Pons (tissue), 1 donor: ENCODE data around the gene IQCN.

ENCODE experiments used
- DNase-seq: peaks from one replicate; pipeline ENCODE4 v3.0.0-alpha.2; 2016; ENCODE audit warnings: low spot score

IQCN gene

DNA sequence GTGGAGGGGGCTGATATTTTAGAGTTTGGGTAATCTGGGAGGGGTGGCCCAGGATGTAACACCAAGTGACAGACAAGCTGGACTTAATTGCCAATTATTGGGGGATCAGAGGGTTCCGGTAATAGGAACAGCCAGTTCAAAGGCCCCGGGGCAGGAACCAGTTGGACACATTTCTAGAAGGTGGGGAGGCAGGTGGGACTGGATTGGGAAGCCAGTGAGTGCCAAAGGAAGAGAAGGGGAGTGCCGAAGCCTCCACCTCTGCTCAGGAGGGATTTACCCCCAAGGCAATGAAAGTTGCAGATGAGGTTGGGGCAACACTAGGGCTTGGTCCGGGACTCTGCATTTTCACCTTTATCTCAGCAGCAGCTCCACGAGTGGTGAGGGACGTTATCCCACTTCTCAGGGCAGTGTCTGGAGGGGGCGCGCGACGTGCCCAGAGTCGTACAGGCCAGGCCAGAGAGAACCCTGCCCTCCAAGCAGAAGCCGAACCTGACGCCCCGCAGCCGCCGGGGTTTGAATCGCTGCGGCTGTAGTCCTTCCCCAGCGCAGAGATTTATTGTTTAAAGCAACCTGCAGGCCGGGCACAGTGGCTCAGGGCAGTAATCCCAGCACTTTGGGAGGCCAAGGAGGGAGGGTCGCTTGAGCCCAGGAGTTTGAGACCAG lies 12.9 kb upstream of the IQCN start:
- DNase-seq, result no peak

DNA sequence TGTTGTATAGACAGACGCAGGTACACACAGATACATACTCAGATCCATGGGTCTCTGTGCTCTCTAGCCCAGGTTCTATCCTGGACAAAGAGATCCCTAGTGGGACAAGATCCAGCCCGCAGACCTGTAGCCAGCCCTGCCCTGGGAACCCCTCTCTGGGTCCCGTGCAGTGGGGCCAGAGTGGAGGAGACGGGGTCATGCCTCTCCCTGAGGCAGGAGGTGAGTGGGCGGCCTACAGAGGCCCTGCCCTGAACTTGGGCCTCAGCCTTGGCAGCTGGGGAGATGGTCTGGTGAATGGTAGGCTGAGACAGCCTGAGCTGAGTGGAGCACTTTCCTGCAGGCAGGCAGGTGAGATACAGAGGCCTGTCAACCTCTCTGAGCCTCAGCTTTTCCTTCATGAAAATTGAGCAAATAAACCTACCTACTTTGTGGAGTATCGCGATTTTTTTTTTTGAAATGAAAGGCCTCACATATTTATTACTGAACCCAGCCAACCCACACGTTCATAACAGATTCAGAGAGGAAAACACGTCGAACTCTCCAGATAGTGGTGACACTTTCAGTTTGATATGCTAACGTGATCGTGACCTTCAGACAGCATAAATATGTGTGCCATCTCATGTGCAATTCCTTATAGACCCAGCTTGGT lies 10.6 kb upstream of the IQCN start:
- no peak for DNase-seq

DNA sequence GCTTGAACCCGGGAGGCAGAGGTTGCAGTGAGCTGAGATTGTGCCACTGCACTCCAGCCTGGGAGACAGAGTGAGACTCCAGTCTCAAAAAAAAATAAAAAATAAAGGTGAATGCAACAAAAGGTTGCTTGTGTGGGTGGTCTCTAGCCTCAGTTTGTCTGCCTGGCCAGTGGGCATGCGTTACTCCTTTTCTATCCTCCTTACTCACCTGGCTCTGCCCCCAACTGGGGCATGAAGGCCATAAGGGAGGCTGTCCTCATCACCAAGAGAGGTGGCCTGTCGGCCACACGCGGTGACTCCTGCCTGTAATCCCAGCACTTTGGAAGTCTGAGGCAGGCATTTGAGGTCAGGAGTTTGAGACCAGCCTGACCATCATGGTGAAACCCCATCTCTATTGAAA lies 9.1 kb upstream of the IQCN start:
- no peak for DNase-seq

DNA sequence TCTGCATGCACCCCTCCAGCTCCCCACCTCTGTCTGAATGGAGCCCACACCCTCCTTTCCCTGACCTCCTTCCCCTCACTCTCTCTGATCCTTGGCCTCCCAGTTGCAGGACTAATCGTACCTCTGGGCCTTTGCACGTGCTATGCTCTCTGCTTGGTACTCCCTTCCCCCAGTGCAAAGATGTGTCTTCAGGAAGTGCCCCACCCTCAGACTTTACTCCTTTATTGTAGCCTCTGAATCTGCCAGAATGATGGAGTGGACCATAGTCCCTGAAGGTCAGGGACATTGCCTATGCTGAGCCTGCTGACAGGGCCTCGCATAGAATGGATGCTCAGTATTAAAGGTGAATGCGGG lies 8.5 kb upstream of the IQCN start:
- DNase-seq, result peak; percentile 26

DNA sequence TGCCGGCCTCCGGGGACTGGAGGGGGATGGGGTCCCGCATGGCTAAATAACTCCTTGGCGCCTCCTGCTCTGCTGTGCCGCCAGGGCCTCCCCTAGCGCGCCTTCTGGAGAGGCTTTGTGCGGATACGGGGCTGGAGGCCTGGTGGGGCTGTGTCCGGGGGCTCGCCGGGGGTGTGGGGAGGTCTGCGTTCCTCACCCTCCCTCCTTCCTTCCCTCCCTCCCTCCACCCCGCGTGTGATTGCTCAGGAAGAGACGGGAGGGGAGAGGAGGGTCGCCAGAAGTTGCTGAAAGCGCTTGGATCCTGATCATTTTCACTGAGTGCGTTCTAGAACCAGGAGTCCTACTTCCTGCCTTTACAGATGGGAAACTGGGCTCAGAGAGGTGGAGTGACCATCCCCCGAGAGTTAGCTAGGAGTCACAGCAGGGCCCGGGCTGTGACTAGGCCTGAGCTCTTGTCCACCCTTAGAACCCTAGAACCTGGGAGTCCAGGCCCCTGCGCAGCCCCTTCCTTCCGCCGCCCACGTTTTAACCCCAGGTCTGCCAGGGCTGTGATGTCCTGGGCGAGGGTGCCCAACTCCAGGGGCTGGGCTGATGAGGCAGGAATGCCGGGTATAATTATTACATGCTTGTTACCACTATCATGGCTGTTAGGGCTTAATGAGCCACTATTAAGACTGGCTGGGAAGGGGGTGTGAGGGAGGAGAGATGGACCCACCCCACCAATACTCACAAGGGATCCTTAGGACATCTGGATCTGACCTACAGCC lies 8.0 kb upstream of the IQCN start:
- DNase-seq, result peak; percentile 76

DNA sequence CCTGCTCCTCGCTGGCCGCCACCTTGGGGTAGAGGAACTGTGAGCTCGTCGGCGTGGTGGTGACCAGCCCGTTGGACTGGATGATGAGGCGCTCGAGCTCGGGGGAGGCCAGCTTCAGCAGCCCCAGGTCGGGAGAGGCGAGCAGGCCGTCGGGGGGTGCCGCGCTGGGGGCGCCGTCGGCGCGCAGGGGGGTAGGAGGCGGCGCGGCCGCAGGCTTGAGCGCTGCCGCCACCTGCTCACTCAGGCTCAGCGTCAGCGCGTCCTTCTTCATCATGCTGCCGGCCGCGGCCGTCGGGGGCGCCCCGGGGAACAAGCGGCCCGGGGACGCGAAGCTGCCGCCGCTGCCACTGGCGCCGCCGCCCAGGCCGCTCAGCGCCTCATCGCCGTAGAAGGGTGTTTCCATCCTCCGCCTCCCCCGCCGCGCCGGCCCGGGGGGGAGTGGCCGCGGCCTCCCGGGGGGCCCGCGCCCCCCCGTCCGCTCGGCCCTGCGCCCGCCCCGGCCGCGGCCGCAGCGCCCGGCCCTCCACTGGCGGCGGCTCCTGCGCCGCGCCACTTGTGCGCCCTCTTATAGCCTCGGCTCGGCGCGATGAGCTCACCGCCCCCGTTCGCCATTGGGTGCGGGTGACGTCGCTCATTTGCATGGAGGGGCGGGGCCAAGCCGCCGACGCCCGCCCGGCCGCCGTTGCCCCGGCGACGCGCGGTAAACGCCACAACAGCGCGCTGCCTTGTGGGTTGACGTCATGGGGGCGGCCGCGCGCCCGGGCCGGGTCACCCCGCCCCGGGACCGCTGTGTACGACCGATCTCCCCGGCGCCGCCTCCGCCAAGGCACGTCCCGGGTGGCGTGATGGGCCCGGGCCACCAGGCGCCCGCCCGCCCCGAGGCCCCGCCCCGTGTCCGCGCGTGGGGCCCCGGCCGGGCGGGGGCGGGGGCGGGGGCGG lies 7.1 kb upstream of the IQCN start, which contains the start of gene JUND:
JUND (minus strand) TSS at position 541 of the 939 bp plus-strand sequence; CDS start at position 403, 138 bp downstream.
- peak; percentile 97 for DNase-seq

DNA sequence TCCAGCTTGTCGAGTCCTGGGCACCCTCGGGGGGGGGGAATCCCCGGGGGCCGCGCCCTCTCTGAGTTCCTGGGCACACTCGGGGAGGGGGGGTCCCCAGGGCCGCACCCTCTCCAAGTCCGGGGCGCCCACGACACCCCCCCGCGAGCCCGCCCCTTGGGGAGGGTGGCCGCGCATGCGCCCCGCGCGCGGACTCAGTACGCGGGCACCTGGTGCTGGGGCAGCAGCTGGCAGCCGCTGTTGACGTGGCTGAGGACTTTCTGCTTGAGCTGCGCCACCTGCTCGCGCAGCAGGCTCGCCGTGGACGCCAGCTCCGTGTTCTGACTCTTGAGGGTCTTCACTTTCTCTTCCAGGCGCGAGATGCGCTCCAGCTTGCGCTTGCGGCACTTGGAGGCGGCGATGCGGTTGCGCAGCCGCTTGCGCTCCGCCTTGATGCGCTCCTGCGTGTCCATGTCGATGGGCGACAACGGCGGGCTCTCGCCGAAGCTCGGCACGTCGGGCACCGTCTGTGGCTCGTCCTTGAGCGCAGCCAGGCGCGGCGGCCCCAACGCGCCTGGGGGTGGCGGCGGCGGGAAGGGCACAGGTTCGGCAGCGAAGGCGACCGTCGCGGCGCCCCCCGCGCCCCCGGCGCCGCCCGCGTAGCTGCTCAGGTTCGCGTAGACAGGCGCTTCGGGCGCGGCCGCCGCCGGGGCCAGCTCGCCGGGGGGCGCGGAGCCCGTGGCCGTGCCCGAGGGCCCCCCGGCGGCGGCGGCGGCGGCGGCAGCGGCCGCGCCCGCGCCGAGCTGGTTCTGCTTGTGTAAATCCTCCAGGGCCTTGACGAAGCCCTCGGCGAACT lies 6.2 kb upstream of the IQCN start:
- DNase-seq, result peak; percentile 69

DNA sequence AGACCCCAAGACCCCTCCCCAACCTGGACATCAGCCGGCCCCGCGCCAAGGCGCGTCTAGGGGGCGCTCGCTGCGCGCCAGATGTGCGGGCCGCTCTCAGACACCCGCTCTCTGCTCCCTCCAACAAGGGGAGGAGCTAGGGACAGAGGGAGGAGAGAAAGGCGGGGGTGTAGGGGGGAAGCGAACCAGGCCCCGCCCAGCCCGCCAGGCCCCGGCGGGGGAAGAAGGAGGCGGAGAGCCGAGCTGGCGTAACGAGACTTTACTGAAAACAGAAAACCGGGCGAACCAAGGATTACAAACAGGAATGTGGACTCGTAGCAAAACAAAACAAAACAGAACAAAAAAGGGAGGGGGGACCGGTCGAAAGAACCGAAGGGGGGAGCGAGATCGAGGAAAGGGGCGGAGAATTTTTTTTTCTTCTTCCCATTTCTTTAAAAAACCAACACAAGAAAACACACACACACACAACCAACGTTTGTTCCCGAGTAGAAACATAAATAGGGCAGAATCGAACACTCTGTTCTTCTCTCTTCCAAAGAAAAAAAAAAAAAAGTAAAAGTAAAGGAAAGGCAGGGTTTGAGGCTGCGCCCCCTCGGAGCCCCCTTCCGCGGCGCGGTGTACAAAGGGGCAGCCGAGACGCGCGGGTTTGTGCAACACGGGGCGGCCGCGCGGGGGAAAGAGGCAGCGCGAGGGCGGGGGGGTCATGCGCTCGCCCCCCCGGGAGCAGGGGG lies 5.4 kb upstream of the IQCN start:
- peak; percentile 98 for DNase-seq

DNA sequence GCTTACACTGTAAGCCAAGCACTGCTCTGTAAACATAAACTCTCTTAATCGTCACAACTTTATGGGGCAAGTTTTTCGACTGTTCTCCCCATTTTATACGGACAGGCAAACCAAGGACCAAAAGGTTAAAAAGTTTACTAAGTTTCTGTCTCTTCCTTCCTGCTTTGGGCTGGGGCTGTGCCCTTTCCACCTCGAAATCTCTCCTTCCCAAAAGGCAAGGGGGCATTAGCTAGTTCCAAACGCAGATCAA lies 4.9 kb upstream of the IQCN start:
- no peak for DNase-seq

DNA sequence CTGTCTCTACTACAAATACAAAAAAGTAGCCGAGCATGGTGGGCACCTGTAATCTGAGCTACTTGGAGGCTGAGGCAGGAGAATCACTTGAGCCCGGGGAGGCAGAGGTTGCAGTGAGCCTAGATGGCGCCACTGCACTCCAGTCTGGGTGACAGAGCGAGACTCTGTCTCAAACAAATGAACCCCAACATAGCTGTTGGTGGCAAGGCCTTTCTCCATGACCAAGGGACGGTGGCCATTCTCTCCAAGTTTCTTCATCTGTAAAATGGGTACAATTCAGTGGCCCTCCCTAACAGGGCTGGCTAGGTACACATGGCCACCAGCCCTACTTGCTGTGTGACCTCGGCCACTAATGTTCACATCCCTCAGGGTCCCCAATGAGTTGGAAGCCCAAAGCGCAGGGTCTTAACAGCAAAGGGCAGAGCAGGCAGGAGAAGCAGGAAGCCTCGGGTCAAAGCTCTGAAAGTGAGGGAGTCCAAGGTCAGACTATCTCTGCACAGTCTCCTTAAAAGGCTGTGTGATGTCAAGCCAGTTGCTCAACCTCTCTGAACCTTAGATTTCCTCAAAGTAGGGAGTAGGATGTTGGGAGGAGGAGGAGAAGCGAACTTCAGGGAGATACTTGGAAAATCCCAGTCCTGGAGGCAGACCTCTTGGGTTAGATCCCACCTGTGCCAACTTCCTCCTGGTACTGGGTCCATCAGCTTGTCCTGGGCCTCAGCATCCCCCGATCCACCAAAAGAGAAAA lies 4.4 kb upstream of the IQCN start:
- DNase-seq, result no peak

DNA sequence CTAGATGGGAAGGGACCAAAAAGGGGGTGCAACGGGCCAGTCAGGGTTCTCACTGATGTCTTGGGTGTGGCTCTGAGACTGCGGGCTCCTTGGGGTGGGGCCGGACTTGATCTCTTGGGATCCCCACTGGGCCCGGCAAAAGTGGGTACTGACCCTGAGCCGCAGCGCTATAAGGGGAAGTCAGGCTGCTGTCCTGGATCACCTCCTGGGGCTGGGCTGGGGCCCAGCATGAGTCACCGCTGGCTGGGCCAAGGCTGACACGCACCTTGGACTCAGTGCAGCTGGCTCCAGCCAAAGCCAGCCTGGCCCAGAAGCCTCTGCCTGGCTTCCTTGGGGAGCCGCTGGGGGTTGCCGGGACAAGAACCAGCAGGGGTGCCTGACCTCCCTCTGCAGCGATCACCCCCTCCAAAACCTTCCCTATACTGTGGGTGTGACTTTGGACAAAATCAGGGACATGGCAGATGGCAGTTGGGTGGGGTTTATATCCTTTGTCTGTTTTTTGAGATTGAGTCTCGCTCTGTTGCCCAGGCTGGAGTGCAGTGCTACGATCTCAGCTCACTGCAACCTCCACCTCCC lies 617 bp upstream of the IQCN start:
- peak; percentile 78 for DNase-seq

DNA sequence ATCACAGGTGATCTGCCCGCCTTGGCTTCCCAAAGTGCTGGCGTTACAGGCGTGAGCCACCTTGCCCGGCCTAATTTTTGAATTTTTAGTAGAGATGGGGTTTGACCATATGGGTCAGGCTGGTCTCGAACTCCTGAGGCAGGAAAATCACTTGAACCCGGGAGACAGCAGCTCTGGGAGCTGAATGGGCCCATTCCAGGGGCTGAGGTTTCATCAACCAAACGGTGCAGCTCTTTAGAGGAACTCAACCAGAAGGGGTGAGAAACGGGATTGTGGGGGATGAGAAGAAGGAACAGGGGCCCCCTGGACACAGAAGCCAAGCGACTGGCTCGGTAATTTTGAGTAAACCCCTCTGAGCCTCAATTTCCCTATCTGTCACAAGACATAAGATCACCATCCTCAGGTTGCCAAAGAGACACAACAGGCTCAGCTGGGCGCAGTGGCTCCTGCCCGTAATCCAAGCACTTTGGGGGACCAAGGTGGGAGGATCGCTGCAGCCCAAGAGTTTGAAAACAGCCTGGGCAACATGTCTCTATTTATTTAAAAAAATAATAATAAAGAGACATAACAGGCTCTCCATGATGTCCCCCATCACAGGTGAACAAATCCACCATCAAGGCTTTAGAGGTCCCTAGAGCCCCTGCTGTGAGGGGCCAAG lies 562 bp downstream of the IQCN start:
- no peak for DNase-seq

DNA sequence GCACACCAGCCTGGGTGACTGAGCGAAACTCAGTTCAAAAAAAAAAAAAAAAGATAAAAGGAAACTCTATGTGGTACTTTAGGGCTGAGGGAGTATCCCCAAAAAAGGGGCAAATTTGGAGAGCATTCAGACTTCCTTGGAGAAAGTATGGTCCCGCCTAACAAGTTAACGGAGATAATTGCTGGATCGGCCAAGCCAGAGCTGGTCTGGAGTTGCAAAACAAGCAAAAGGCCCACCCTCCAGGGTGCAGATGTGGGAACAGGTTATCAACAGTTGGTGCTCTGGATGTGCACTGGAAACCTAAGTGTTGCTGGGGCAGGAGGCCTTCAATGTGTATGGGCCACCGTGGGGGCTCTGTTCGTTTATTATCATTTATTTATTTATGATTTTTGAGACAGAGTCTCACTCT lies 2.8 kb downstream of the IQCN start:
- DNase-seq, result no peak

DNA sequence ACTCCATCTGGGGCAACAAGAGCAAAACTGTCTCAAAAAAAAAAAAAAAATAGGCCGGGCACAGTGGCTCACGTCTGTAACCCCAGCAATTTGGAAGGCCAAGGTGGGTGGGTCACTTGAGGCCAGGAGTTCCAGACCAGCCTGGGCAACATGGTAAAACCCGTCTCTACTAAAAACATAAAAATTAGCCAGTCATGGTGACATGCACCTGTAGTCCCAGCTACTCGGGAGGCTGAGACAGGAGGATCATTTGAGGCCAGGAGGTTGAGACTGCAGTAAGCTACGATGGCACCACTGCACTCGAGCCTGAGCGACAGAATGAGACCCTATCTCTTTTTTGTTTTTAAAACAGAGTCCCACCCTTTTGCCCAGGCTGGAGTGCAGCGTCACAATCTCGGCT lies 3.9 kb downstream of the IQCN start:
- DNase-seq, result no peak

DNA sequence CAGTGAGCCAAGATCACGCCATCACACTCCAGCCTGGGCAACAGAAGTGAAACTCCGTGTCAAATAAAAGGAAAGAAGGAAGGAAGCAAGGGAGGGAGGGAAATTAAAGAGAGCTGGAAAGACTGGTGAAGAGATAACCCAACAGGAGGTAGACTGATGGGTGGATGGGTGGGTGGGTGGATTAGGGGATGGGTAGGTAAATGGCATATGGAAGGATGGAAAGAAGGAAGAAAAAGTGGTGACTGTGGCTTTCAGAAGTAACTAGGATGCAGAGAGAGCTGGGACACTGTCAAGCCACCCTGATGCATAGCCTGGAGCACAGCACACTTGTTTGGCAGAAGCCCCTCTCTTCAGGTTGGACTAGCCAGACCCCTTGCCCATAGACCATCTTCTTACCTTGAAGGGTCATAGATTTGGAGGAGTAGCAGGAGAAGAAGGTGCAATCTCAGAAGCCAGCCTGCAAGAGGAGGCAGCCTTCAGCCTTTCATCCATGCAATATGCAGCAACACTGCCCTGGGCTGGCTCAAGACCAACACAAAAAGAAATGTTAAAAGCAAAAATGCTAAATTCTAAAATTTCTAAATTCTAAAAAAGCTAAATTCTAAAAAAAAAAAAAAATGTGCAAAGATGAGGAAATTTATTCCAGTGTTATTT lies 5.1 kb downstream of the IQCN start:
- DNase-seq, result no peak

DNA sequence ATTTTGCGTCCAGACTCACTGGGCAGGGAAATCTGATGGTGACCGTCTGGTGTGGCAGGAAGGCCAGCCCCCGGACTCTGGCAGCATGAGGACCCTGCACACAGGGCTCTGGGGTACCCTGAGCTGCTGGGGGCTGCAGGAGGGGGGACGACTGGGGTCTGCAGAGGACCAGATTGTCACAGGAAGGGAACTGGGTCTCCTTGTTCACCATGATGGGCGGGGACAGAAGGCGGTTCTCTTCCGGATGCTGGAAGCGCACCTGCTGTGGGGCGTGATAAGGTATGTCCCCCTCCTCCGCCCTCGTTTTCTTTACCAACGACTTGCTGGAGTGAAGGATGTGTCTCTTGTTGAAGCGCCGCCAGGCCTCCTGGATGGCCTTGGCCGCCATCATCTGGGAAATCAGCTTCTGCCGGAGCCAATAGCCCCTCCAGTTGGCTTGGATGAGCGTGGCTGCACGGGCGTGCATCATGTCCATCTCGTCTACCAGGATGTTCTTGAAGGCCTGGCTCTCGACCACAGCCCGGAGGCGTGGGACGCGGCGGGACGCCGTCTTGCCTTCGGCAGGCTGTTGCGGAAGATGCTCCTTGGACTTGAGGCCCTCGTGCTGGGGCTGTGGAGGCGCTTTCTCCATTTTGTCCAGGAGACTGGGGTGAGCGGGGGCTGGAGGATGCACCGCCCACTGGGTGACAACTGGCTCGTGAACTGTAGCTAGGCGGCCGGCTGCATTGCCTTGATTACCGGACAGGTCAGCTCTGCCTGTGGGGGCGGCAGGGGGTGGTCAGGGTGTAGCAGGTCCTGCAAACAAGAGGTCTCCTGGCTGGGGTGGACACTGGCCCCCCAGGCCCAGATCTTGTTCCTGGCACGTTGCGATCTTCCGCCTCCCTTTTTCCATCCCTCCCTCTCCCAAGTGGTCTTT lies 7.2 kb downstream of the IQCN start:
- DNase-seq, result no peak

DNA sequence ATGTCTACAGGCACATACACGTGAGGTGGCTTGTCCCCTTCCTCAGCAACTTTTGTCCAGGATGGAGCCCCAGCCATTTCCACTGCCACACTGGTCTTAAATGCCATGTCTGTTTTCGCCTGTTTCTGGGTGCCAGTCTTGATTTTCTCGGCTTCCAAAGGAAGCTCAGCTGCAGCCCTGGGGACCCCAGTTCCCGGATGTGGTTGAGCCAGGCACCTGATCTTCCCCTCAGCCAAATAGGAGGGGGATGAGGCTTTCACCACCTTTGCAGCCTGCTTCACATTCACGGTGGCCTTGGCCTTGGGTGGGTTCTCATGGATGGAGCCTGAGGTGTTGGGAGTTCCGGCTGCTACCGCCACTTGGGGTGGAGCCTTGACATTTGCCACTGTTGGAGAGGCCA lies 8.7 kb downstream of the IQCN start:
- no peak for DNase-seq
